ENCODE measurements around the gene PPP6R1. TPM values are rescaled to one million over a fixed set of nuclear protein-coding genes. Genes with fewer than 3 reads are reported as not detected.
A peak's percentile ranks its signal among the peaks of the same experiment; 100 is the strongest.

PPP6R1 gene
- total and polyA plus RNA-seq, 8 donors, result 19.5 to 112 (median 50.8) TPM

DNA sequence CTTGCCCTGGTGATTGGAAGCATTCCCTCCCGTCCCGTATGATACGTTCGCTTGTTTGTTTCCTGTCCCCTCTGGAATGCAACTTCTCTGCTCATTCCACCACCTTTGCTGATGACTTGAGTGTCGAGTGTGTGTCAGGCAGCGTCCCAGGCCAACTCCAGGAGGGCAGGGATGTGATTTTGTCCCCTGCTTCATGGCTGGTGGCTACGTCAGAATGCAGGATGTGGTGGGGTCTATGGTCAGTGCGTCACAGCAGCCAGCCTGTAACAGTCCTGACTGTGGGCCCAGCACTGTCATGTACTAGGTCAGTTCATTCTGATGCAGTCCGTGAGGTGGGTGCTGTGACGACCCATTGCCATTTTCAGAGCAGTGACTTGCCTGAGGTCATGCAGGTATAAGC lies 41.2 kb upstream of the PPP6R1 start:
- H3K27me3 ChIP-seq, result peaks cover 0 to 7% (median 0%) of the 10 kb centered on the region in 3 donors
- 87 to 92% (median 90%) methylated on average over 10 of the region's 10 CpGs for WGBS, 5 donors
- TF ChIP-seq, protein P1, sequence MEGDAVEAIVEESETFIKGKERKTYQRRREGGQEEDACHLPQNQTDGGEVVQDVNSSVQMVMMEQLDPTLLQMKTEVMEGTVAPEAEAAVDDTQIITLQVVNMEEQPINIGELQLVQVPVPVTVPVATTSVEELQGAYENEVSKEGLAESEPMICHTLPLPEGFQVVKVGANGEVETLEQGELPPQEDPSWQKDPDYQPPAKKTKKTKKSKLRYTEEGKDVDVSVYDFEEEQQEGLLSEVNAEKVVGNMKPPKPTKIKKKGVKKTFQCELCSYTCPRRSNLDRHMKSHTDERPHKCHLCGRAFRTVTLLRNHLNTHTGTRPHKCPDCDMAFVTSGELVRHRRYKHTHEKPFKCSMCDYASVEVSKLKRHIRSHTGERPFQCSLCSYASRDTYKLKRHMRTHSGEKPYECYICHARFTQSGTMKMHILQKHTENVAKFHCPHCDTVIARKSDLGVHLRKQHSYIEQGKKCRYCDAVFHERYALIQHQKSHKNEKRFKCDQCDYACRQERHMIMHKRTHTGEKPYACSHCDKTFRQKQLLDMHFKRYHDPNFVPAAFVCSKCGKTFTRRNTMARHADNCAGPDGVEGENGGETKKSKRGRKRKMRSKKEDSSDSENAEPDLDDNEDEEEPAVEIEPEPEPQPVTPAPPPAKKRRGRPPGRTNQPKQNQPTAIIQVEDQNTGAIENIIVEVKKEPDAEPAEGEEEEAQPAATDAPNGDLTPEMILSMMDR (IDR thresholded peaks at IDR 0.05), result no peak
- no peak for TF ChIP-seq POLR2A (IDR thresholded peaks at IDR 0.05)
- TF ChIP-seq EP300 (IDR thresholded peaks at IDR 0.05), result no peak
- no peak for TF ChIP-seq POLR2AphosphoS5 (IDR thresholded peaks at IDR 0.05)
- peaks cover 0 to 35% (median 11%) of the 10 kb centered on the region in 4 donors for H3K36me3 ChIP-seq
- no peak overlapping the region for H3K27ac ChIP-seq
- H3K4me3 ChIP-seq, result no peak overlapping the region
- DNase-seq, result peak in 1 of 2 donors; percentile 3
- intact Hi-C loops (cut with DNase I; ENCODE audit: low total_unique reads), result loop anchor here (10.0 kb wide), 1 partner anchor 115 kb away; no protein-coding TSS in a partner anchor
- H3K4me1 ChIP-seq, result peaks cover 7 to 12% (median 12%) of the 10 kb centered on the region in 4 donors
- no peaks in the 10 kb centered on the region for H3K9me3 ChIP-seq

DNA sequence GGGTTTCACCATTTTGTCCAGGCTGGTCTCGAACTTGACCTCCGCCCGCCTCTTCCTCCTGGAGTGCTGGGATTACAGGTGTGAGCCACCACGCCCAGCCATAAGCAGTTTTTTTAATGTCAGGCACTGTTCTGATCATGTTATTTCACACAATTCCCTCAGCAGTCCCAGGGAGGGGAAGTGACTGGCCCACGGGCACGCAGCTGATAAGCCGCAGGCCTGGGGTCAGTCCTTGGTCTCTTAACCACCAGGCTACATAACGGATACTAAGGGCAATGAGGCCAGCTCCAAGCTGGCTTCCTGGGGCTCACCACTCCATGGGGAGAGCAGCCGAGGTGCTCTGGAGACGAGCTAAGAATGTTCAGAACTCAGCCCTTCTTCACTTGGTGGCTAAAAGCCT lies 38.5 kb upstream of the PPP6R1 start:
- peaks cover 0 to 33% (median 4%) of the 10 kb centered on the region in 4 donors for H3K36me3 ChIP-seq
- H3K4me3 ChIP-seq, result no peak overlapping the region
- H3K27me3 ChIP-seq, result peaks cover 0 to 7% (median 0%) of the 10 kb centered on the region in 3 donors
- no peak for DNase-seq
- H3K4me1 ChIP-seq, result peaks cover 7 to 11% (median 11%) of the 10 kb centered on the region in 4 donors
- WGBS, 5 donors, result 80 to 91% (median 83%) methylated on average over 10 of the region's 10 CpGs
- no peaks in the 10 kb centered on the region for H3K9me3 ChIP-seq
- intact Hi-C loops (cut with DNase I; ENCODE audit: low total_unique reads), result no loop called here
- H3K27ac ChIP-seq, result no peak overlapping the region
- TF ChIP-seq, protein P1 (IDR thresholded peaks at IDR 0.05), result no peak
- TF ChIP-seq EP300 (IDR thresholded peaks at IDR 0.05), result no peak
- TF ChIP-seq POLR2A (IDR thresholded peaks at IDR 0.05), result no peak
- TF ChIP-seq POLR2AphosphoS5 (IDR thresholded peaks at IDR 0.05), result no peak

DNA sequence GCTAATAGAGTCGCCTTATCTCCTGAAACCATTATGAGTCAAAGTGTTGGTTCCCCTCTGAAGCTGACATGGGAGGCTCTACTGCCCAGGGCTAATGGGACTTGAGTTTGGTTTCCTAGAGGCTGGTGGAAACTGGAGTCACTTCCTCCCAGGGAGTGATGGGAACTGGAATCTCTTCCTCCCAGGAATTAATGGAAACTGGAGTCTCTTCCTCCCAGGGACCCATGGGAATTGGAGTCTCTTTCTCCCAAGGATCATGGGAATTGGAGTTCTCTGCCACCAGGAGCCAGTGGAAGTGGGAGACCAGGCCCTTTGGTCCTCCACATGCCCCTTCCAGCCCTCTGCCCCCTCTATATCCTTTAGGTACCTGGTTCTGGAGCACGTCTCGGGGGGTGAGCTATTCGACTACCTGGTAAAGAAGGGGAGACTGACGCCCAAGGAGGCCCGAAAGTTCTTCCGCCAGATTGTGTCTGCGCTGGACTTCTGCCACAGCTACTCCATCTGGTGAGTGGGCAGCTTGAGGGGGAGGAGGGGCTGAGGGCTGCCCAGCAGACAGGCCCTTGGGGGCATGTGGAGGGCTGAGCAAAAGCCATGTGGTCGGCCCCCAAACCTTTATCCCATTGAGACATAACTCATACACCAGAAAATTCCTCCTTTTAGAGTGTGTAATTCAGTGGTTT lies 30.4 kb upstream of the PPP6R1 start:
- Histone ChIP-seq H3K4me1 (peaks cover 0 to 15% (median 8%) of the 10 kb centered on the region in 4 donors), H3K4me3 (no peak overlapping the region), H3K27ac (no peak overlapping the region), H3K9me3 (no peaks in the 10 kb centered on the region), H3K27me3 (peaks cover 0 to 14% (median 1%) of the 10 kb centered on the region in 3 donors), H3K36me3 (peaks cover 0 to 34% (median 4%) of the 10 kb centered on the region in 4 donors)
- intact Hi-C loops (cut with DNase I; ENCODE audit: low total_unique reads), result loop anchor here (10.0 kb wide), 1 partner anchor 206 kb away; no protein-coding TSS in a partner anchor
- WGBS, 5 donors, result 89 to 96% (median 95%) methylated on average over 9 of the region's 9 CpGs
- TF ChIP-seq EP300 (IDR thresholded peaks at IDR 0.05) (no peak), POLR2A (IDR thresholded peaks at IDR 0.05) (no peak), POLR2AphosphoS5 (IDR thresholded peaks at IDR 0.05) (no peak)
- TF ChIP-seq, protein P1 (IDR thresholded peaks at IDR 0.05), result no peak
- DNase-seq, result no peak

DNA sequence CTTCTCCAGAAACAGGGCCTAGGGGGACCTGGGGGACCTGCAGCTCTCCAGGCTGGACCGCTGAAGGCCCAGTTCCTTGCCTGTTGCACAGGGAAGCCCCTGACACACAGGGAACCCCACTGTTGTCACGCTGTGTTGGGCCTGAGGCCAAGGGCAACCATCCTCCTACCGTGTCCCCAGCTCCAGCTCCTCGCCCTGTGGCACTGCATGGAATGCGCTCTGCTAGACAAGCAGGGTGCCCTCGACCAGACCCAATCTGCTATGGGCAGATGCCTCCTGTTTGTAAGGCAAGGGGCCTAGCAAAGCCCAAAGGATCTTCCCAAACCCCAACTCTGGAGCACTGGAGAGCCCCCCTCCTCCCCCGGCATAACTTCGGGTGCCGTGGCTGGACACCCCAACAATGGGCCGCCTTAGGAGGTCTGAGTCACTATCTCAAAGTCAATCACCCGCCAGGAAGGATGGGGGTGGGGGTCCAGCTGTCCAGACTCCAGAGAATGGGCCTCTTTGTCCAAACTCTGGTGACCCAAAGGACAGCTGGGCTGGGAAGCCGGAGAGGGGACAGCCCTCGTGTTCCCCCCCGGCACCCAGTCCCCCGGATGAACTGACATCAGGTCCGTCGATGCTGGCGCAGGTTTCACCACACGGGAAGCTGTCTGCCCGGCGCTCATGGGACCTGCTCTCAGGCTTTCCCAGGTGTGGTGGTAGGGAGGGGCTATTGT lies 28.7 kb upstream of the PPP6R1 start:
- 83 to 89% (median 86%) methylated on average over 17 to 21 of the region's 21 CpGs for WGBS, 5 donors
- H3K36me3 ChIP-seq, result peaks cover 0 to 27% (median 0%) of the 10 kb centered on the region in 4 donors
- TF ChIP-seq POLR2AphosphoS5 (IDR thresholded peaks at IDR 0.05), result no peak
- TF ChIP-seq, protein P1 (IDR thresholded peaks at IDR 0.05), result no peak
- TF ChIP-seq EP300 (IDR thresholded peaks at IDR 0.05), result no peak
- TF ChIP-seq POLR2A (IDR thresholded peaks at IDR 0.05), result no peak
- peaks cover 0 to 26% (median 13%) of the 10 kb centered on the region in 4 donors for H3K4me1 ChIP-seq
- H3K4me3 ChIP-seq, result no peak overlapping the region
- H3K27ac ChIP-seq, result no peak overlapping the region
- peaks cover 0 to 32% (median 10%) of the 10 kb centered on the region in 3 donors for H3K27me3 ChIP-seq
- H3K9me3 ChIP-seq, result no peaks in the 10 kb centered on the region
- intact Hi-C loops (cut with DNase I; ENCODE audit: low total_unique reads), result loop anchor here (10.0 kb wide), 1 partner anchor 207 kb away; no protein-coding TSS in a partner anchor
- no peak for DNase-seq

Data from stomach (tissue), 9 donors.